8988T (cell line): ENCODE measurements around the gene FBXO9.

Source experiments
- DNase-seq: peaks from one replicate; pipeline ENCODE4 v3.0.0; 2011

The FBXO9 gene

DNA sequence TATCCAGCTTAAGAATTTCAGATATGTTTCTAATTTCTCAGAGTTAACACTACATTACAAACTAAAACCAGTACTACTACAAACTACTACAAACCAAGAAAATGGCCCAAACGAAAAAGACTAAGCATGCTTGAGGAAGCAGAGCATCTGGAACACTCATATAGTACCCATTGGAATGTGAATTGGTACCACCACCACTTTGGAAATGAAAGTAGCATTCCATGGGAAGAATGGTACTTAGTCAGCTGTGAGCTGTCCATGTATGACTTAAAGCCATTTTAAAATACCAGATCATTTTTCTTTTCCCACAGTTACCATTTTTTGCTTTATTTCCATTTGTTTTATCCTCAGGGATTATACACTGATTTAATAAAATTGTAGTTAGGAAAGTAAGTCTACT, 30.5 kb downstream of the FBXO9 start:
- no peak for DNase-seq

GRCh38 chr6:53100561-53100960, 35.4 kb downstream of the FBXO9 start:
- no peak for DNase-seq

DNA sequence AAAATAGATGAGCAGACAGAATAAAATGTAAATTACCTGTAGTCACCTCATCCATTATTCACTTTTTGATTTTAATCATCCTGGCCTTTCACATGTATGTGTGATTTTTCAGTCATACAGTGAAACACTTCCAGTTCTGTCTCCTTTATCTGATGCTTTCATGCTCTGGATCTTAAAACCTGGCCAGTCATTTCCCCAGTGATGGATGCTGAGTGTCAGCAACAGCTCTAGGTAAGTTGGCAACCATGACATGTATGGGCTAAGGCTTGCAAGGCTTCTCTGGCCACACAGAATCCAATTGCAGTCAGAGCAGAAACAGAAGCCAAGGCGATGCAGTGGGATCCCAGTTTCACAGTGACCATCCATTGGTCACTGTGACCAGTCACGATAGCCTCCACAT, 35.8 kb downstream of the FBXO9 start:
- DNase-seq = no peak

- no peak for DNase-seq
These were observed 38.9 kb downstream of the FBXO9 start for GRCh38 chr6:53103993-53104675.

DNA sequence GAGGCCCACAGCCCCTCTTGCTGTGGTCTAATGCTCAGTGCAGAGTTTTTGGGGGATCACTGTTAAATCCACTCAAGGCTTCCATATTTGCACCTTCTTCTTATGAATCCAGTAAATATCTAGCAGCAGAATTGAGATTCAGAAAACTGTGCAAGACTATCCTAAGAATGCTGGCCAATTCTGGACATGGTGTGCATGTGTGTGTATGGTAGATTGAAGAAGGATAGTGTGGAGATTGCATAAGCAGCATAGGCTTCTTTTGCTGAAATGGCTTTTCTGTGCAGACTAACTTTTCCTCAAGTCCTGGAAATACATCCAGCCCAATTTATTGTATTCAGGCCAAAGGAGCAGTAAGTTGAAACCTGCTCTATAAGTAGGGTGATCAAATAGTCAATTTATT, 39.7 kb downstream of the FBXO9 start:
- no peak for DNase-seq

- DNase-seq = no peak
These were observed 41.9 kb downstream of the FBXO9 start for GRCh38 chr6:53107091-53107490.

GRCh38 chr6:53109612-53110011, 44.4 kb downstream of the FBXO9 start:
- no peak for DNase-seq

DNA sequence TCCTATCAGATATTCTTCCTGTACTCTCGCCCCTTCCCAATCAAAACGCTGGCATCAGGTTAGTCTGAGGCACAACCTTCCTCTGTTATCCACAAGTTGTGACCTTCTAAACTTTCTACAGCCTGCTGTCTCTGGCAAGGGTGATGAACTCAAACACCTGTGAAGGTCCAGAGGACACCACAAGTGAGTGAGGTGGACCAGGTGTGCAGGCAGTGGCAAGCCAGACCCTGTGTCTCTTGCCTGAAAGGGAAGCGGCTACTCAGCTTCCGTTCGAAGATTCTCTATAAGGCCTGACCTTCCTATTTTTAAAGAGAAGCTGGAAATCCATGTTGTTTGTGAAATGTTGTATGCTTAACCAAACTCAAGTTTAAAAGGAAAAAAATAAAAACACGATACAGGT, 46.7 kb downstream of the FBXO9 start:
- no peak for DNase-seq

DNA sequence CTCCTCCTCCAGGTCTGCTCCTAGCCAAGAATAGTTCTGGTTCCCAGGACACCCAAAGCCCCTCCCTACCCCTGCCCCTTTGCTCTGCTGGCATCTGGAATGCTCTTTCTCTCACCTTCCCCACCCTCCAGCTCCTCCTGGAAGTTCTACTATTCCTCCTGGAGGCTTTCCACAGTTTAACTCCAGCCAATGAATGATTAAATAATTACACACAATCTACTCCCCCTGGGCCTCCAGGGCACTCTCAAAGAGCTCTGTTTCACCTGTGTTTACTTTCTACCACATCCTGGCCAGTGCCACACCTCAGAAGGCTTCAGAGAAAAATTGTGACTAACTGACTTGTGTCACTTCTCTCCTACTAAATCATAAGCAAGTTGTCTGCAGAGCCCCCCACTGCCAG, 47.2 kb downstream of the FBXO9 start:
- no peak for DNase-seq

GRCh38 chr6:53112871-53113270, 47.7 kb downstream of the FBXO9 start:
- DNase-seq = no peak

- DNase-seq = no peak
These were observed 48.5 kb downstream of the FBXO9 start for GRCh38 chr6:53113742-53114141.

DNA sequence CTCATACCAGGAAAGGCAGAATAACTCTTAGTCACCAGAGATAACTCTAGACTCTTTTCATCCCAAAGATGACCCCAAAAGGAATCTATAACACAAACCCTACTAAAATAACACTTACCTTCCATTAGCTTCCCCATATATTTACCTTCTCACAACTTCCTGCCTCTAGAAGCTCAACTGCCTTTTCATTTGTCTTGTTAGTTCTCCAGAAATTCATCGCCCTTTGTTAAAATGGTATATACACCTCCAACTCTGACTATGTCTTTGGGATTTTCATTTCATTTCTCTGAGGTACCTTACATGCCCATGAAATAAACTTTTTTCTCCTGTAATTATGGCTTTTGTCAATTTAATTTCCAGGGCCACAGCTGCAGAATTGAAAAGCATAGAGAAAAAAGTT, 49.9 kb downstream of the FBXO9 start:
- DNase-seq = no peak

GRCh38 chr6:53115741-53116140, 50.5 kb downstream of the FBXO9 start:
- no peak for DNase-seq

DNA sequence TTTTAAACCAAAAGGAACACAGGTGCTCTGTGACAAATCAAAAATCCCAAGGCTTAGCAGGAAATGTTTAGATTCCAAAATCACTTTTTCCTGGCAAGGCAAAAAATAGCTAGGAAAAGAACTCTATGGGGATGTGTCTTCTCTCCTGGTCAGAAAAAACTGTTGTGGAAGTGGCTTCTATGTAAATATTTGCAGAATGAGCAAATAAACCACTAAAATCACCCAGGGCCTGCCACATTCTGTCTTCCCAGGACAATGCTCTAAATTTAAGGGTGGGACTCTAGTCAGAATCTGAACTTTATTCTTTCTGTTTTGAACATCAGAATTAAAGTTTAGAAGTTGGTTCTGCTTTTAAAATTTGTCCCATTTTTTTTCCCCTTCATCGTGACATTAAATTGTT, 54.1 kb downstream of the FBXO9 start:
- DNase-seq = no peak

DNA sequence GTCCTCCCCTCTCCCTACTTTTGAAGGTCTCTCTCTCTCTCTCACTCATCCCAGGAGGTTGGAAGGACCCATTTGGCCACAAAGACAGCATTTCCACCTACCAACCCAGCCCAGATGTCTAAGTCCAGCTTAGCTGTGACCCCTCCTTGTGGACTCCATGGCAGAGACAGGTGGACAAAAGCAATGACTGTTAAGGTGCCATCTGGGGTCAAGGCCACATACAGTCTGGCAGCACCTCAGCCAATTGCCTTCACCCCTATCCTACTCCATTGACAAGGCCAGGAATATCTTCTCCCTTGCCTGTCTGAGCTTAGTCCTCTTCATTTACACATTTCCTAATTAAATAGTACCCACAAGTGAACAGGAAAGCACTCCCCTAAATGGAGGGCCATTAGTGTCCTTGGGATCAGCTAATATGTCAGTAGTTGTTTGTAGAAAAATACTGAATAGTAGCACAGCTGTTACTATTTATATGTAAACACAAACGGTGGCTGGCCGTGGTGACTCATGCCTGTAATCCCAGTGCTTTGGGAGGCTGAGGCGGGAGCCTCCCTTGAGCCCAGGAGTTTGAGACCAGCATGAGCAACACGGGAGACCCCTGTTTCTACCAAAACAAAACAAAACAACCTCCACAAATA, 54.7 kb downstream of the FBXO9 start:
- no peak for DNase-seq

GRCh38 chr6:53124131-53124800, 59.1 kb downstream of the FBXO9 start:
- DNase-seq = no peak

- no peak for DNase-seq
These were observed 60.1 kb downstream of the FBXO9 start for GRCh38 chr6:53125276-53125675.

GRCh38 chr6:53128842-53129241, 63.6 kb downstream of the FBXO9 start:
- DNase-seq = no peak

DNA sequence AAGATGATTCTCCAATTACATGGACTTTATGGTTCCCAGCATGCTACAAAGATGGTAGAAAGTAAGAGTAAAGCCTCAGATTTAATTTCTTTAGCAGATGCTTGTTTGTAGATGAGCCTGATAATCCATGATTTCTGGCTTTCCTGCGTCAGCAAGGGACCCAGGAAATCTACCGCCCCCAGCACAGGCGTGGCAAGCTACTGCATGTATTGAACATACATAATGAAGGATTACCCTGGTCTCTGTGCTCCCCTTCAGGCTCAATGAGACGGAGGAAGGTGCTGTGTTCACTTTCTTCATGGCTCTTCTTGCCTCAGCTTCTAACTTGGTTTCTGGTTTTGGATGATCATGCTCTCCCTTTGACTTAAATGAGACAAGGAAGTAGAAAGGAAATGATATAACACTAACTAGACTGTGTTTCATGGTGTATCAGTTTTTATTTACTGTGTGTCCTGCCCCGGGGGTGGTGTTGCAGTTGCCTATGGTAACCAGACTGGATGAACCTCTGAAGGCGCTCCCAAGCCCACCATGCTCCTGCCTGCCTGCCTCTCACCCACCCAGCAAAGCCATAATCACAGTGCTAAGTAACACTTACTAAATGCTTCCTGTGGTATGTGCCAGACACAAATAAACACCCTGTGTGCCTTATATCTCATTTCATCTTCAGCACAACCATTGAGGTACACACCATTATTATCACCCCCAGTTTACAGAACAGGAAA, 65.5 kb downstream of the FBXO9 start:
- DNase-seq = no peak

GRCh38 chr6:53133961-53134360, 68.8 kb downstream of the FBXO9 start:
- DNase-seq = no peak

GRCh38 chr6:53134601-53135235, 69.5 kb downstream of the FBXO9 start:
- no peak for DNase-seq

- no peak for DNase-seq
These were observed 70.9 kb downstream of the FBXO9 start for GRCh38 chr6:53136000-53136609.
